ENCODE data around the gene SDS.

Gene SDS

GRCh38 chr12:113398346-113399290, 5.1 kb downstream of the SDS start:
- no peak for DNase-seq

GRCh38 chr12:113397497-113398197, 6.0 kb downstream of the SDS start:
- DNase-seq = no peak

GRCh38 chr12:113396828-113397496, 6.7 kb downstream of the SDS start:
- no peak for DNase-seq

- DNase-seq = no peak
Measured at GRCh38 chr12:113396200-113396599, 7.5 kb downstream of the SDS start.

GRCh38 chr12:113395119-113395518, 8.6 kb downstream of the SDS start:
- DNase-seq = no peak

- no peak for DNase-seq
Measured at GRCh38 chr12:113393749-113394148, 9.9 kb downstream of the SDS start.

- no peak for DNase-seq
Measured at GRCh38 chr12:113392988-113393579, 10.6 kb downstream of the SDS start.

GRCh38 chr12:113392520-113392919, 11.2 kb downstream of the SDS start:
- no peak for DNase-seq

- no peak for DNase-seq
Measured at GRCh38 chr12:113391650-113392337, 11.9 kb downstream of the SDS start.

GRCh38 chr12:113391145-113391544, 12.5 kb downstream of the SDS start:
- DNase-seq = no peak

- no peak for DNase-seq
Measured at GRCh38 chr12:113390064-113391043, 13.3 kb downstream of the SDS start.

- DNase-seq = no peak
Measured at GRCh38 chr12:113388351-113388750, 15.3 kb downstream of the SDS start.

GRCh38 chr12:113387631-113388030, 16.1 kb downstream of the SDS start:
- DNase-seq = no peak

- DNase-seq = no peak
Measured at GRCh38 chr12:113386866-113387566, 16.7 kb downstream of the SDS start.

- no peak for DNase-seq
Measured at GRCh38 chr12:113385282-113385882, 18.3 kb downstream of the SDS start.

GRCh38 chr12:113384778-113385177, 18.9 kb downstream of the SDS start:
- no peak for DNase-seq

GRCh38 chr12:113382206-113382605, 21.5 kb downstream of the SDS start:
- no peak for DNase-seq

GRCh38 chr12:113381220-113381619, 22.5 kb downstream of the SDS start:
- no peak for DNase-seq

- DNase-seq = no peak
Measured at GRCh38 chr12:113378291-113378690, 25.4 kb downstream of the SDS start.

- no peak for DNase-seq
Measured at GRCh38 chr12:113374823-113375428, 28.8 kb downstream of the SDS start.

Data from CD4-positive, alpha-beta T cell treated with Interleukin-4 for 4 hours (primary cell).